Measurements from ENCODE around the gene RAB28.

DNA sequence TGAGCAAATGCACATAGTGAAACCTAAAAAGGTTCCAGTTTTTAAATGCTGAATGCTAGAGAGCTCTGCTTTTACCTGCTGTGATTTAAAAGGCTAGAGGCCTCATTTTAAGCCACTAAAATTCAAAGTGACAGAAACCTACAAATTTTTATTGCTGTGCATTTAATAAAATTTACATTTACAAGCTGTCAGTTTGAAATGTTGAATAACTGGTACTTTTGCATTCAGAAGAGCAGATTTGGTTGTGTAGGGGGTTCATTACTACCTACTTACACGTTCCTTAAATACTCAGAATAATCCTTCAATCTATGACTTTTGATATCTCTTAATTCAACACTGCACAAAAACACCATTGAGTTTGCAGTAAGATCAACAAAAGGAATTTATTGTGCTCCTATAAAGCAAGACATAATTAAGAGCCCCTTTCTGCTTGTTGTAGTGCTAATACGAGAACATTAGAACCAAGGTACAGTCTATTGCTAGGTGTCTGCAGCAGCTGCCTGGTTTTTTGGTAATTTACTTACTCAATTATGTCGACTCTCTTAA, 32.2 kb upstream of the RAB28 start:
- TF ChIP-seq, protein P1, sequence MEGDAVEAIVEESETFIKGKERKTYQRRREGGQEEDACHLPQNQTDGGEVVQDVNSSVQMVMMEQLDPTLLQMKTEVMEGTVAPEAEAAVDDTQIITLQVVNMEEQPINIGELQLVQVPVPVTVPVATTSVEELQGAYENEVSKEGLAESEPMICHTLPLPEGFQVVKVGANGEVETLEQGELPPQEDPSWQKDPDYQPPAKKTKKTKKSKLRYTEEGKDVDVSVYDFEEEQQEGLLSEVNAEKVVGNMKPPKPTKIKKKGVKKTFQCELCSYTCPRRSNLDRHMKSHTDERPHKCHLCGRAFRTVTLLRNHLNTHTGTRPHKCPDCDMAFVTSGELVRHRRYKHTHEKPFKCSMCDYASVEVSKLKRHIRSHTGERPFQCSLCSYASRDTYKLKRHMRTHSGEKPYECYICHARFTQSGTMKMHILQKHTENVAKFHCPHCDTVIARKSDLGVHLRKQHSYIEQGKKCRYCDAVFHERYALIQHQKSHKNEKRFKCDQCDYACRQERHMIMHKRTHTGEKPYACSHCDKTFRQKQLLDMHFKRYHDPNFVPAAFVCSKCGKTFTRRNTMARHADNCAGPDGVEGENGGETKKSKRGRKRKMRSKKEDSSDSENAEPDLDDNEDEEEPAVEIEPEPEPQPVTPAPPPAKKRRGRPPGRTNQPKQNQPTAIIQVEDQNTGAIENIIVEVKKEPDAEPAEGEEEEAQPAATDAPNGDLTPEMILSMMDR (IDR thresholded peaks at IDR 0.05; ENCODE audit: low read depth, low read length): no peak
- TF ChIP-seq POLR2A (IDR thresholded peaks at IDR 0.05; ENCODE audit: extremely low read depth, insufficient read length): no peak
- TF ChIP-seq, protein P2, sequence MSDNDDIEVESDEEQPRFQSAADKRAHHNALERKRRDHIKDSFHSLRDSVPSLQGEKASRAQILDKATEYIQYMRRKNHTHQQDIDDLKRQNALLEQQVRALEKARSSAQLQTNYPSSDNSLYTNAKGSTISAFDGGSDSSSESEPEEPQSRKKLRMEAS (IDR thresholded peaks at IDR 0.05; ENCODE audit: low read depth, low read length): no peak
- TF ChIP-seq MYC (IDR thresholded peaks at IDR 0.05; ENCODE audit: low read depth, low read length): no peak
